PC-9 (cell line): Measurements from ENCODE around the gene SSBP2. TPM values are rescaled to one million over a fixed set of nuclear protein-coding genes. Genes with fewer than 3 reads are reported as not detected.

ENCODE experiments used
- BruUV-seq: library from RNA; stranded (reverse); fragments of 400-500 nt; replicated peaks from 2 replicates; lab custom pipeline; 2021; lab: Mats Ljungman, UMichigan
- CTCF ChIA-PET: fragments of 300-600 bp; sonication (Branson Sonifier 250); formaldehyde crosslinking; loops from one replicate; lab custom pipeline; 2022; ENCODE audit warnings: antibody characterized with exemption; lab: Charles Lee
- POLR2A ChIA-PET: fragments of 300-600 bp; sonication (Branson Sonifier 250); formaldehyde crosslinking; loops from one replicate; lab custom pipeline; 2022; ENCODE audit warnings: antibody characterized with exemption; ENCODE audit not compliant: unreplicated experiment; lab: Charles Lee
- DNase-seq, 2 experiments: peaks; one replicate each; pipeline versions ENCODE4 v3.0.0 to v3.0.0-alpha.2; 2015 to 2022; ENCODE audit warnings: mixed read lengths in 1 of 2
- H2AFZ ChIP-seq: fragments of 200-600 bp; sonication (generic); 2 replicates; pipeline ENCODE4 v1.8.1; 2017; ENCODE audit warnings: antibody characterized with exemption
- H3F3A ChIP-seq: fragments of 200-600 bp; sonication (generic); 2 replicates; pipeline ENCODE4 v1.8.1; 2017; ENCODE audit warnings: antibody characterized with exemption, mild to moderate bottlenecking, low read depth; ENCODE audit not compliant: insufficient read depth
- H3K27ac ChIP-seq: fragments of 200-600 bp; sonication (generic); 2 replicates; pipeline ENCODE4 v1.6.1; 2016; ENCODE audit warnings: mixed run types
- H3K27me3 ChIP-seq: fragments of 200-600 bp; sonication (generic); 2 replicates; pipeline ENCODE4 v1.6.1; 2016; ENCODE audit warnings: low read depth, mixed run types; ENCODE audit not compliant: insufficient read depth
- H3K36me3 ChIP-seq: fragments of 200-600 bp; sonication (generic); 2 replicates; pipeline ENCODE4 v1.6.1; 2016; ENCODE audit warnings: low read depth, mixed run types
- H3K4me1 ChIP-seq: fragments of 200-600 bp; sonication (generic); replicated peaks from 2 replicates; pipeline ENCODE4 v1.6.1; 2016; ENCODE audit warnings: mixed run types; ENCODE audit not compliant: insufficient read depth
- H3K4me2 ChIP-seq: fragments of 200-600 bp; sonication (generic); 2 replicates; pipeline ENCODE4 v1.6.1; 2017; ENCODE audit warnings: mixed run types
- H3K4me3 ChIP-seq: fragments of 200-600 bp; sonication (generic); 2 replicates; pipeline ENCODE4 v1.6.1; 2016; ENCODE audit warnings: mixed run types
- H3K79me2 ChIP-seq: fragments of 200-600 bp; sonication (generic); 2 replicates; pipeline ENCODE4 v1.6.1; 2017; ENCODE audit warnings: low read depth, mixed run types
- H3K9me2 ChIP-seq: fragments of 200-600 bp; sonication (generic); 2 replicates; pipeline ENCODE4 v1.8.1; 2017; ENCODE audit warnings: mild to moderate bottlenecking; ENCODE audit not compliant: insufficient read depth
- H3K9me3 ChIP-seq: fragments of 200-600 bp; sonication (generic); 2 replicates; pipeline ENCODE4 v1.8.1; 2016; ENCODE audit warnings: low read depth; ENCODE audit not compliant: insufficient read depth
- H4K20me1 ChIP-seq: fragments of 200-600 bp; sonication (generic); 2 replicates; pipeline ENCODE4 v1.8.1; 2017; ENCODE audit not compliant: insufficient read depth
- EZH2 ChIP-seq: fragments of 200-600 bp; sonication (generic); IDR thresholded peaks from 2 replicates; pipeline ENCODE4 v1.8.0; 2017; ENCODE audit warnings: antibody characterized with exemption, low read depth
- intact Hi-C: fragments of 100-400 bp; cut with micrococcal nuclease; formaldehyde crosslinking; loops from one replicate; pipeline ENCODE4 v1.10.0; 2022; ENCODE audit not compliant: unreplicated experiment
- total RNA-seq: library from RNA; stranded (reverse); gene quantifications from 2 replicates; pipeline ENCODE4 v1.2.3, GENCODE V29; 2021
- TF ChIP-seq, protein P1 (sequence below): fragments of 200-600 bp; sonication (generic); conservative IDR thresholded peaks from 2 replicates; pipeline ENCODE4 v1.6.1; 2017; ENCODE audit warnings: mixed run types, antibody characterized with exemption, mild to moderate bottlenecking, moderate library complexity

The SSBP2 gene
- total RNA-seq, 1 experiment from 2014 or later, result 6.4 TPM

DNA sequence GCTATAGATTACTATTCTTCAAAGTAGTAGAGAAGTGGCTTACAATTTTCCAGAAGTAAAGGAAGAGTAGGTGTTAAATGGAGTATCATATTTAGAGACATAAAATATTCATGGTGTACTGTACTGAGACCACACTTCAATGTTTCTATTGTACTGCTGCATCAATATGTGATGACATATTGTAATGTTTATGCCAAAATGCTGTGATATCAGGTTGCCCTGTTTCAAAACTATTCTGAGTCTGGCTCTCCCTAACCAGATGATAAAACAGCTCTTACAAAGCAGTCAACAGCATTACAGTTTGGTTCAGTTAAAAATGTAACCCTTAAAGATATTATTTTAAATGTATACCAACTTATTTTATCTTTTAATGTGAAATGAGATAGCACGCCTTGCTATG is 326.2 kb downstream of the SSBP2 start:
- no peak overlapping the region for H3K27ac ChIP-seq
- peaks cover 44% of the 10 kb centered on the region for H3K4me1 ChIP-seq
- H3F3A ChIP-seq, result 0 out of 2 replicates have a peak, but pooled peaks cover 10% of the 10 kb centered on the region
- no peaks in the 10 kb centered on the region for H3K79me2 ChIP-seq
- intact Hi-C loops, result loop anchor here (1.0 to 5.0 kb wide), 5 partner anchors 83 to 801 kb away; partner anchors contain the start of gene SSBP2
- ChIA-PET POLR2A (no interaction called here), CTCF (interaction anchor here (0.6 to 1.4 kb wide), 3 partner anchors 41 to 802 kb away, joined by 3 to 6 read pairs (median 3); no protein-coding TSS in a partner anchor)
- TF ChIP-seq, protein P1, sequence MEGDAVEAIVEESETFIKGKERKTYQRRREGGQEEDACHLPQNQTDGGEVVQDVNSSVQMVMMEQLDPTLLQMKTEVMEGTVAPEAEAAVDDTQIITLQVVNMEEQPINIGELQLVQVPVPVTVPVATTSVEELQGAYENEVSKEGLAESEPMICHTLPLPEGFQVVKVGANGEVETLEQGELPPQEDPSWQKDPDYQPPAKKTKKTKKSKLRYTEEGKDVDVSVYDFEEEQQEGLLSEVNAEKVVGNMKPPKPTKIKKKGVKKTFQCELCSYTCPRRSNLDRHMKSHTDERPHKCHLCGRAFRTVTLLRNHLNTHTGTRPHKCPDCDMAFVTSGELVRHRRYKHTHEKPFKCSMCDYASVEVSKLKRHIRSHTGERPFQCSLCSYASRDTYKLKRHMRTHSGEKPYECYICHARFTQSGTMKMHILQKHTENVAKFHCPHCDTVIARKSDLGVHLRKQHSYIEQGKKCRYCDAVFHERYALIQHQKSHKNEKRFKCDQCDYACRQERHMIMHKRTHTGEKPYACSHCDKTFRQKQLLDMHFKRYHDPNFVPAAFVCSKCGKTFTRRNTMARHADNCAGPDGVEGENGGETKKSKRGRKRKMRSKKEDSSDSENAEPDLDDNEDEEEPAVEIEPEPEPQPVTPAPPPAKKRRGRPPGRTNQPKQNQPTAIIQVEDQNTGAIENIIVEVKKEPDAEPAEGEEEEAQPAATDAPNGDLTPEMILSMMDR, result no peak
- TF ChIP-seq EZH2, result no peak
- no peaks in the 10 kb centered on the region for H3K9me3 ChIP-seq
- H3K36me3 ChIP-seq, result no peaks in the 10 kb centered on the region
- no peaks in the 10 kb centered on the region for H4K20me1 ChIP-seq
- no peak overlapping the region for H3K4me3 ChIP-seq
- H3K27me3 ChIP-seq, result no peaks in the 10 kb centered on the region
- no TSS peak for BruUV-seq
- no peak overlapping the region for H3K4me2 ChIP-seq
- H2AFZ ChIP-seq, result no peak overlapping the region
- no peaks in the 10 kb centered on the region for H3K9me2 ChIP-seq
- DNase-seq, result no peak

DNA sequence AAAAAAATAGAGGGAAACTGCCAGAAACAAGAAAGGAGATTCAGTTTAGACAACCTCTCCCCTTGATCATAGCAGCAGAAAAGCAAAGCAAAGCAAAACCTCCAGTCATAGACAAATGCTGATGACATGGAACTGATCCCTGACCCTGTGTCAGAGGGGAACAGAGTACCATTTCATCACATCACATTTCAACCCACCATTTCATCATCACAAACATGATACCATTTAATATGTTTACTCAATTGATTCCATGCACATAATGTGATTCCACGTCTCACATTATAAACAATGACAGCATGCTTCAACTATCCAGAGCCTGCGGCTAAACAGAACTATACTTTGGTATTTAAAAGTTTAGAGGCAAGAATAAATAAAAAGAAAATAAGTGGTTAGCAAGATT is 328.2 kb downstream of the SSBP2 start:
- H3K9me2 ChIP-seq, result no peaks in the 10 kb centered on the region
- H3K9me3 ChIP-seq, result no peaks in the 10 kb centered on the region
- no peaks in the 10 kb centered on the region for H3K36me3 ChIP-seq
- 0 out of 2 replicates have a peak, but pooled peaks cover 10% of the 10 kb centered on the region for H3F3A ChIP-seq
- H3K4me1 ChIP-seq, result peaks cover 33% of the 10 kb centered on the region
- intact Hi-C loops, result no loop called here
- DNase-seq, result peak in 1 of 2 experiments; percentile 64
- peak overlapping the region; percentile 10; the same call in 1 of the 2 replicates for H3K4me2 ChIP-seq
- H3K27ac ChIP-seq, result peak overlapping the region; percentile 52
- no TSS peak for BruUV-seq
- POLR2A ChIA-PET, result no interaction called here
- no peaks in the 10 kb centered on the region for H4K20me1 ChIP-seq
- no peak overlapping the region for H3K4me3 ChIP-seq
- H2AFZ ChIP-seq, result no peak overlapping the region
- TF ChIP-seq, protein P1, result no peak
- no peak for TF ChIP-seq EZH2
- H3K79me2 ChIP-seq, result no peaks in the 10 kb centered on the region
- H3K27me3 ChIP-seq, result no peaks in the 10 kb centered on the region
- CTCF ChIA-PET, result no interaction called here

DNA sequence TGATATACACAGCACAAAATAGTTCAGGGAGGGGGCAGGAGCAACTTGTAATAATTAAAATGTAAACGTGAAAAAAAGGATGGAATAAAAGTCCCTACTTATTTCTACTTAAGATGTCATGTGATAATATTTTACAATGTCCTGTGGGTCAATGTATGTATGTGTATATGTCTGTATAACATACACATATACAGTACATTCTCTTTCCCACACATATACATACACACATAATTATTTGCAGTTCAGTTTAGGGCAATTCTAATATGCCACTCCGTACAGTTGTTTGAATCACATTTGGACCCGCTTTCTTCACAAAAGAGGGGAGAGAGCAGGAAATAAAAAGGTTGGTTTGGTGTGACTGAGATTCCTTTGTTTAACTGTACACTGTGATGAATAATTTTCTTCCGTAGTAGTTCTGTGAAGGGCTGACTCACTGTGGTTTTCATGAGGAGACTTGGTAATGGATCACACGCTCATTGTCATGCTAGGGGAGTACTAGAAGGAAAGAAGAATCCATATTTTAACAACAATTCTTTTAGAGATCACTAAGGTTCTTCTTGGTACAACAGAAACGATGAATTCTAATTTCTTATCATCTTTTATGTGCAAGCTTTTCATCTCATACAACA is 330.7 kb downstream of the SSBP2 start:
- Histone ChIP-seq H3K27ac (peak overlapping the region; percentile 42), H3F3A (0 out of 2 replicates have a peak, but pooled peaks cover 10% of the 10 kb centered on the region), H2AFZ (no peak overlapping the region), H3K27me3 (no peaks in the 10 kb centered on the region), H3K4me2 (peak overlapping the region; percentile 24), H3K9me3 (no peaks in the 10 kb centered on the region), H4K20me1 (no peaks in the 10 kb centered on the region), H3K79me2 (no peaks in the 10 kb centered on the region), H3K4me1 (peaks cover 33% of the 10 kb centered on the region), H3K4me3 (no peak overlapping the region), H3K36me3 (no peaks in the 10 kb centered on the region), H3K9me2 (no peaks in the 10 kb centered on the region)
- POLR2A ChIA-PET, result interaction anchor here (0.6 kb wide), 1 partner anchor 118 kb away, joined by 11 read pairs; no protein-coding TSS in a partner anchor
- CTCF ChIA-PET, result no interaction called here
- peak; percentile 24 to 75 for DNase-seq
- TF ChIP-seq, protein P1, result no peak
- TF ChIP-seq EZH2, result no peak
- intact Hi-C loops, result no loop called here
- no TSS peak for BruUV-seq
